ENCODE measurements around the gene GABBR2.

The GABBR2 gene

GRCh38 chr9:98341157-98342097, 367.3 kb downstream of the GABBR2 start:
- no peak for DNase-seq (ENCODE audit: low read depth)

GRCh38 chr9:98339987-98340800, 368.5 kb downstream of the GABBR2 start:
- no peak for DNase-seq (ENCODE audit: low read depth)

- DNase-seq (ENCODE audit: low read depth): no peak
Observed at GRCh38 chr9:98335661-98336060, 373.1 kb downstream of the GABBR2 start.

- no peak for DNase-seq (ENCODE audit: low read depth)
Observed at GRCh38 chr9:98334796-98335195, 373.9 kb downstream of the GABBR2 start.

- DNase-seq (ENCODE audit: low read depth): peak; percentile 84
Observed at GRCh38 chr9:98333703-98334582, 374.8 kb downstream of the GABBR2 start.

- no peak for DNase-seq (ENCODE audit: low read depth)
Observed at GRCh38 chr9:98332405-98332831, 376.3 kb downstream of the GABBR2 start.

- DNase-seq (ENCODE audit: low read depth): no peak
Observed at GRCh38 chr9:98331536-98332259, 377.0 kb downstream of the GABBR2 start.

GRCh38 chr9:98330831-98331230, 377.9 kb downstream of the GABBR2 start:
- DNase-seq (ENCODE audit: low read depth): no peak

- no peak for DNase-seq (ENCODE audit: low read depth)
Observed at GRCh38 chr9:98329904-98330303, 378.8 kb downstream of the GABBR2 start.

- no peak for DNase-seq (ENCODE audit: low read depth)
Observed at GRCh38 chr9:98329281-98329680, 379.5 kb downstream of the GABBR2 start.

- DNase-seq (ENCODE audit: low read depth): no peak
Observed at GRCh38 chr9:98328770-98329169, 380.0 kb downstream of the GABBR2 start.

GRCh38 chr9:98328141-98328540, 380.6 kb downstream of the GABBR2 start:
- no peak for DNase-seq (ENCODE audit: low read depth)

GRCh38 chr9:98327249-98327561, 381.5 kb downstream of the GABBR2 start:
- DNase-seq (ENCODE audit: low read depth): no peak

GRCh38 chr9:98326459-98327248, 382.1 kb downstream of the GABBR2 start:
- no peak for DNase-seq (ENCODE audit: low read depth)

- no peak for DNase-seq (ENCODE audit: low read depth)
Observed at GRCh38 chr9:98324801-98325200, 383.9 kb downstream of the GABBR2 start.

GRCh38 chr9:98323831-98324135, 385.0 kb downstream of the GABBR2 start:
- DNase-seq (ENCODE audit: low read depth): no peak

- DNase-seq (ENCODE audit: low read depth): no peak
Observed at GRCh38 chr9:98323051-98323830, 385.5 kb downstream of the GABBR2 start.

- DNase-seq (ENCODE audit: low read depth): no peak
Observed at GRCh38 chr9:98321269-98321668, 387.5 kb downstream of the GABBR2 start.

- DNase-seq (ENCODE audit: low read depth): no peak
Observed at GRCh38 chr9:98318834-98319478, 389.8 kb downstream of the GABBR2 start.
